Smooth muscle cell (in vitro differentiated cells): ENCODE results near the gene LIN7B. TPM values are rescaled to one million over a fixed set of nuclear protein-coding genes. Genes with fewer than 3 reads are reported as not detected.

ENCODE experiments used
- DNase-seq: peaks from one replicate; lab custom pipeline; 2025; ENCODE audit not compliant: unreplicated experiment; lab: John Stamatoyannopoulos, UW
- H2AFZ ChIP-seq: fragments of 200-600 bp; sonication (generic); 2 replicates; pipeline ENCODE4 v1.6.0; 2016; ENCODE audit warnings: antibody characterized with exemption, low read depth, mild to moderate bottlenecking
- H3F3A ChIP-seq: fragments of 200-600 bp; sonication (generic); 2 replicates; pipeline ENCODE4 v1.6.0; 2017; ENCODE audit warnings: antibody characterized with exemption, low read depth
- H3K27ac ChIP-seq: fragments of 200-600 bp; sonication (generic); 2 replicates; pipeline ENCODE4 v1.5.1; 2016; ENCODE audit warnings: low read depth, mild to moderate bottlenecking
- H3K27me3 ChIP-seq: fragments of 200-600 bp; sonication (generic); 2 replicates; pipeline ENCODE4 v1.6.1; 2016; ENCODE audit warnings: low read depth, mild to moderate bottlenecking
- H3K36me3 ChIP-seq: fragments of 200-600 bp; sonication (generic); 2 replicates; pipeline ENCODE4 v1.5.1; 2016; ENCODE audit warnings: low read depth
- H3K4me1 ChIP-seq: fragments of 200-600 bp; sonication (generic); 2 replicates; pipeline ENCODE4 v1.5.1; 2016; ENCODE audit warnings: low read depth
- H3K4me2 ChIP-seq: fragments of 200-600 bp; sonication (generic); 2 replicates; pipeline ENCODE4 v1.6.0; 2016; ENCODE audit warnings: mild to moderate bottlenecking
- H3K4me3 ChIP-seq: fragments of 200-600 bp; sonication (generic); 2 replicates; pipeline ENCODE4 v1.5.1; 2016; ENCODE audit warnings: mild to moderate bottlenecking
- H3K79me2 ChIP-seq: fragments of 200-600 bp; sonication (generic); 2 replicates; pipeline ENCODE4 v1.6.0; 2016; ENCODE audit warnings: low read depth, mild to moderate bottlenecking
- H3K9ac ChIP-seq: fragments of 200-600 bp; sonication (generic); 2 replicates; pipeline ENCODE4 v1.6.0; 2016; ENCODE audit warnings: low read depth
- H3K9me3 ChIP-seq: fragments of 200-600 bp; sonication (generic); replicated peaks from 2 replicates; pipeline ENCODE4 v1.5.1; 2016; ENCODE audit warnings: low read depth
- H4K20me1 ChIP-seq: fragments of 200-600 bp; sonication (generic); 2 replicates; pipeline ENCODE4 v1.6.0; 2016; ENCODE audit warnings: low read depth
- WGBS: methylation state at CpG from one replicate; pipeline ENCODE4 v1.1.7; 2016; ENCODE audit warnings: low lambda C conversion rate; 5-methylcytosine and 5-hydroxymethylcytosine counted together
- polyA plus RNA-seq: library from polyadenylated mRNA; unstranded; fragments of >200 nt; fragmentation: Nextera tagmentation; extraction: Ambion mirVana; gene quantifications from 2 replicates; pipeline ENCODE4 v1.2.1, GENCODE V29; 2016
- total RNA-seq: library from RNA; depleted of rRNA; stranded (reverse); fragments of >200 nt; gene quantifications from 2 replicates; pipeline ENCODE4 v1.2.3, GENCODE V29; 2014
- TF ChIP-seq, protein P1 (sequence below): fragments of 200-600 bp; sonication (generic); IDR thresholded peaks from 2 replicates; pipeline ENCODE4 v1.5.1; 2017; ENCODE audit warnings: borderline replicate concordance, mild to moderate bottlenecking, antibody characterized with exemption; ENCODE audit not compliant: insufficient read depth, poor library complexity, severe bottlenecking

Gene LIN7B
- total and polyA plus RNA-seq, 2 experiments from 2014 or later = 11.7 to 24.7 TPM

- Histone ChIP-seq H3K27ac (peak overlapping the region; percentile 59), H3K9ac (no peak overlapping the region), H3K4me3 (no peak overlapping the region), H3K9me3 (no peaks in the 10 kb centered on the region), H3K79me2 (peaks cover 3% of the 10 kb centered on the region), H4K20me1 (peaks cover 40% of the 10 kb centered on the region), H2AFZ (no peak overlapping the region), H3K4me1 (peaks cover 11% of the 10 kb centered on the region), H3F3A (peaks cover 26% of the 10 kb centered on the region), H3K27me3 (no peaks in the 10 kb centered on the region), H3K36me3 (no peaks in the 10 kb centered on the region), H3K4me2 (no peak overlapping the region)
- DNase-seq = no peak
- TF ChIP-seq, protein P1, sequence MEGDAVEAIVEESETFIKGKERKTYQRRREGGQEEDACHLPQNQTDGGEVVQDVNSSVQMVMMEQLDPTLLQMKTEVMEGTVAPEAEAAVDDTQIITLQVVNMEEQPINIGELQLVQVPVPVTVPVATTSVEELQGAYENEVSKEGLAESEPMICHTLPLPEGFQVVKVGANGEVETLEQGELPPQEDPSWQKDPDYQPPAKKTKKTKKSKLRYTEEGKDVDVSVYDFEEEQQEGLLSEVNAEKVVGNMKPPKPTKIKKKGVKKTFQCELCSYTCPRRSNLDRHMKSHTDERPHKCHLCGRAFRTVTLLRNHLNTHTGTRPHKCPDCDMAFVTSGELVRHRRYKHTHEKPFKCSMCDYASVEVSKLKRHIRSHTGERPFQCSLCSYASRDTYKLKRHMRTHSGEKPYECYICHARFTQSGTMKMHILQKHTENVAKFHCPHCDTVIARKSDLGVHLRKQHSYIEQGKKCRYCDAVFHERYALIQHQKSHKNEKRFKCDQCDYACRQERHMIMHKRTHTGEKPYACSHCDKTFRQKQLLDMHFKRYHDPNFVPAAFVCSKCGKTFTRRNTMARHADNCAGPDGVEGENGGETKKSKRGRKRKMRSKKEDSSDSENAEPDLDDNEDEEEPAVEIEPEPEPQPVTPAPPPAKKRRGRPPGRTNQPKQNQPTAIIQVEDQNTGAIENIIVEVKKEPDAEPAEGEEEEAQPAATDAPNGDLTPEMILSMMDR = no peak
- WGBS = 92% methylated on average over 11 of the region's 11 CpGs
Measured at GRCh38 chr19:49111218-49111998, 2.8 kb upstream of the LIN7B start.

GRCh38 chr19:49114630-49115363, 627 bp downstream of the LIN7B start:
- peaks cover 16% of the 10 kb centered on the region for H3F3A ChIP-seq
- peak overlapping the region; percentile 33 for H3K9ac ChIP-seq
- H3K4me2 ChIP-seq = peak overlapping the region; percentile 87
- peak; percentile 74 for DNase-seq
- no peak overlapping the region for H3K27ac ChIP-seq
- no peaks in the 10 kb centered on the region for H3K36me3 ChIP-seq
- peak overlapping the region; percentile 68 for H2AFZ ChIP-seq
- TF ChIP-seq, protein P1 = no peak
- no peaks in the 10 kb centered on the region for H3K27me3 ChIP-seq
- H3K79me2 ChIP-seq = no peaks in the 10 kb centered on the region
- 10% methylated on average over 46 of the region's 68 CpGs for WGBS
- H3K9me3 ChIP-seq = no peaks in the 10 kb centered on the region
- H3K4me1 ChIP-seq = peaks cover 13% of the 10 kb centered on the region
- H3K4me3 ChIP-seq = peak overlapping the region; percentile 71
- H4K20me1 ChIP-seq = peaks cover 13% of the 10 kb centered on the region

DNA sequence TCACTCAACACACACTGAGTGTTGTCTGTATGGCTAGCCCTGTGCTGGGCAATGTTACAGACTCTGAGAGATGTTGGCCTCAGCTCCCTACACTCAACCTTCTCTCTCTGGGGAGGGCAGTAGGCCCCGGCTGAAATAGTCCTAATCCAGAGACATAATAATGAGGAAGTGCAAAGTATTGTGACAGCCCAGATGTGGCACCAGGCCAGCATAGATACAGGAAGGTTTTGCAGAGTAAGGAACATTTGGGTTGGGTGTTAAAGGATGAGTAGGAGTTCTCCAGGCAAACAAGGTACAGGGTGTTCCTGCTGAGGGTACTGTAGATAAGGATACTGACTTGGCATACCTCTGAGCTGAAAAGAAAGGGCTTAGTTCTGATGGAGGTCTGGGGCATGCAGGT, 2.4 kb downstream of the LIN7B start:
- Histone ChIP-seq H3K36me3 (no peaks in the 10 kb centered on the region), H3F3A (peaks cover 10% of the 10 kb centered on the region), H3K4me1 (peaks cover 14% of the 10 kb centered on the region), H3K4me3 (no peak overlapping the region), H3K79me2 (no peaks in the 10 kb centered on the region), H4K20me1 (peaks cover 4% of the 10 kb centered on the region), H2AFZ (no peak overlapping the region), H3K4me2 (no peak overlapping the region), H3K27me3 (no peaks in the 10 kb centered on the region), H3K27ac (no peak overlapping the region), H3K9ac (no peak overlapping the region), H3K9me3 (no peaks in the 10 kb centered on the region)
- TF ChIP-seq, protein P1 = no peak
- 79% methylated on average over 1 of the region's 1 CpG for WGBS
- no peak for DNase-seq
